GM12872 (cell line): Measurements from ENCODE around the gene PI4K2A.
A peak's percentile ranks its signal among the peaks of the same experiment; 100 is the strongest.

Experiments used
- TF ChIP-seq, protein P1 (sequence below): IDR thresholded peaks from 3 replicates; pipeline ENCODE4 v1.5.1; 2011; ENCODE audit warnings: low read depth, mild to moderate bottlenecking, low read length, moderate library complexity; ENCODE audit not compliant: insufficient read depth

PI4K2A gene

DNA sequence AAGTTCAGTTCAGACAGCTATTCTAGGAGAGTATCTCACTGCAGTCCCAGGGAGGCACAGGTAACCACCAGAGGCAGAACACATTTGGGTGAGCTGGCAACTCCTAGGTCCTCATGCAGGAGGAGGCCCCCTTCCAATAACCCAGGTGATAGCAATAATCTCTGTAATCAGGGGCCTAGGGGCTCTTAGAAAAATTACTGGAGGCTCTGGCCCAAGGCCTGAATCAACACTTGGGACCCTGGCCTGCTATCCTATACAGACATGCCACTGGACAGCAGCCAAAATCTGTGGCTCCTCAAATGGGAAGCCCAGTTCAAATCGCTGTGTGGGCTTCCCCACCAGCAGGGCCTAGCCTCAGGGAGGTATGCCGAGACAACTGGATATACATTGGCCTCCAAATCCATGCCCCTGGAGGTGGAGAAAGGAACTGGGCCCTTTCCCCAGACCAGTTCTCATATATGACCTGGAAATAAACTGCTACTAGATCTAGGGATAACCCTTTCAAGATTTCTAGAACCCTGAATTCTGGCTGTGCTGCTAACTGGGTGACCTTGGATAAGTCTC is 45.0 kb downstream of the PI4K2A start:
- TF ChIP-seq, protein P1, sequence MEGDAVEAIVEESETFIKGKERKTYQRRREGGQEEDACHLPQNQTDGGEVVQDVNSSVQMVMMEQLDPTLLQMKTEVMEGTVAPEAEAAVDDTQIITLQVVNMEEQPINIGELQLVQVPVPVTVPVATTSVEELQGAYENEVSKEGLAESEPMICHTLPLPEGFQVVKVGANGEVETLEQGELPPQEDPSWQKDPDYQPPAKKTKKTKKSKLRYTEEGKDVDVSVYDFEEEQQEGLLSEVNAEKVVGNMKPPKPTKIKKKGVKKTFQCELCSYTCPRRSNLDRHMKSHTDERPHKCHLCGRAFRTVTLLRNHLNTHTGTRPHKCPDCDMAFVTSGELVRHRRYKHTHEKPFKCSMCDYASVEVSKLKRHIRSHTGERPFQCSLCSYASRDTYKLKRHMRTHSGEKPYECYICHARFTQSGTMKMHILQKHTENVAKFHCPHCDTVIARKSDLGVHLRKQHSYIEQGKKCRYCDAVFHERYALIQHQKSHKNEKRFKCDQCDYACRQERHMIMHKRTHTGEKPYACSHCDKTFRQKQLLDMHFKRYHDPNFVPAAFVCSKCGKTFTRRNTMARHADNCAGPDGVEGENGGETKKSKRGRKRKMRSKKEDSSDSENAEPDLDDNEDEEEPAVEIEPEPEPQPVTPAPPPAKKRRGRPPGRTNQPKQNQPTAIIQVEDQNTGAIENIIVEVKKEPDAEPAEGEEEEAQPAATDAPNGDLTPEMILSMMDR = peak; percentile 23; the same call in 2 of the 3 replicates

DNA sequence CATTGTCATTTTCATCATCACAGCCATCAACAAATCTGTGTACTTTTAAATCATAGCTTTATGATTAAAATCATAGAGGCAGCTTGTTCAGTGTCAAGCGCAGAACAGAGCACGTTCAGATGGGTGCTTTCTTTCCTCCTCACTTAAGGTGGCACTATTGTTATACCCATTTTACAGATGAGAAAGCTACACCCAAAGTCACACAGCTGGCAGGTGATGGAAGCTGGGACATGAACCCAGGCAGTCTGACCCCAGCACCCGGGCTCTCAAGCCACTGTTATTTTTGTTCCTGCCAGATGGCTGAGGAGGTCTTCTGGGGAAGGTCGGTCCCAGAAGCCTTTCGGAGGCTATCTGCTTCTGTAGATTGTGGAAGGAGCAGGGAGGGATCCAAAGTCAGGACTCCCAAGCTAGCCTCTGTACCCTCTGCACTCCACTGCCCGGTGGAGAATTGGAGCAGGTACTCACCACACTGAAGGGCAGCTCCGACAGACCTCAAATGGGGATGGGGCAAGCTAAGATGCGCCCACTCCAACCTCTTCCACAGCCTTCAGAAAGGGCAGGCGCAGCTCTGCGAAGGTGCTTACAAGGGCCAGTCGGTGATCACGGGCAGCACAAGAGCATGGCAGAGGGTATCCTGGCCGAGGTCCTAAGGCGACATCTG is 46.0 kb downstream of the PI4K2A start:
- TF ChIP-seq, protein P1 = peak; percentile 25; the same call in 1 of the 3 replicates

DNA sequence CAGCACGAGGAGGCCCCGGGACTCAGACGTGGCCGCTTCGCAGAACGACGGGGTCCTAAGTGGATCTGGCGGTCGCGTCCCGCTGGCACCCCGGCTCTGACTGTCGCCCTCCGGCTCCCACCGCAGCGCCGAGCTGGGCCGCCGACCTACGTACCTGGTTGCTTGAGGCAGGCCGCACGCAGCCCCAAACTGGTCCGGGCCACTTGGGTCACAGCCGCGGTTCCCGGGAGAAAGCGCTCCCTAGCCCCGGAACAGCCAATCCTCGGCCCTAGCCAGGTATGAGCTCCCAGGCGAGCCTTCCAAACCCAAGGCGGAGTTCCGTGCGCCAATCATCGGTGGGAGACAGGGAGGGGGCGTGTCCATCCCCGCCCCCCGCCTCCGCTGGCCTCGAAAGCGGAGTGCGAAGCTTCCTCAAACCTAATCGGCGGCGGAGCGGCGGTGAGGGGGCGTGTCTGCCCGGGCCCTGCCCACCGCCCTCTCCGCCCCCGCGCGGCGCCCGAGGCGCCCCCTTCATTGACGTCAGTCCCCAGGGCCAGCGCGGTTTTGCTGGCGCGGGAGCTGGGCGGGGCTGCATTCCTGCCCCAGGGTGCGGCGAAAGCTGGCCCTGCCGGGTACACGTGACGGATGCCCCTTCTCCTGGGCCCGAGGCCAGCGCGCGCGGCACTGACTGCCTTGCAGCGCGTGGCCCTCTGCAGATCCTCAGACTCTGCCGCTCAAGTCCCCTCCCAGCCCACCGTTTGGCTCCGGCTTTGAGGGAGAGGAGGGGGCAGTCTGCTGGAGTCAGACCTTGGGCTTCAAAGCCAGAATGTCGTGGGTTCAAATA is 46.7 kb downstream of the PI4K2A start, which contains the start of gene AVPI1:
Gene AVPI1, minus strand, starts transcription at position 280 of the 823 bp plus-strand sequence. CDS start 7,336 bp downstream, outside the sequence.
- TF ChIP-seq, protein P1 = no peak

DNA sequence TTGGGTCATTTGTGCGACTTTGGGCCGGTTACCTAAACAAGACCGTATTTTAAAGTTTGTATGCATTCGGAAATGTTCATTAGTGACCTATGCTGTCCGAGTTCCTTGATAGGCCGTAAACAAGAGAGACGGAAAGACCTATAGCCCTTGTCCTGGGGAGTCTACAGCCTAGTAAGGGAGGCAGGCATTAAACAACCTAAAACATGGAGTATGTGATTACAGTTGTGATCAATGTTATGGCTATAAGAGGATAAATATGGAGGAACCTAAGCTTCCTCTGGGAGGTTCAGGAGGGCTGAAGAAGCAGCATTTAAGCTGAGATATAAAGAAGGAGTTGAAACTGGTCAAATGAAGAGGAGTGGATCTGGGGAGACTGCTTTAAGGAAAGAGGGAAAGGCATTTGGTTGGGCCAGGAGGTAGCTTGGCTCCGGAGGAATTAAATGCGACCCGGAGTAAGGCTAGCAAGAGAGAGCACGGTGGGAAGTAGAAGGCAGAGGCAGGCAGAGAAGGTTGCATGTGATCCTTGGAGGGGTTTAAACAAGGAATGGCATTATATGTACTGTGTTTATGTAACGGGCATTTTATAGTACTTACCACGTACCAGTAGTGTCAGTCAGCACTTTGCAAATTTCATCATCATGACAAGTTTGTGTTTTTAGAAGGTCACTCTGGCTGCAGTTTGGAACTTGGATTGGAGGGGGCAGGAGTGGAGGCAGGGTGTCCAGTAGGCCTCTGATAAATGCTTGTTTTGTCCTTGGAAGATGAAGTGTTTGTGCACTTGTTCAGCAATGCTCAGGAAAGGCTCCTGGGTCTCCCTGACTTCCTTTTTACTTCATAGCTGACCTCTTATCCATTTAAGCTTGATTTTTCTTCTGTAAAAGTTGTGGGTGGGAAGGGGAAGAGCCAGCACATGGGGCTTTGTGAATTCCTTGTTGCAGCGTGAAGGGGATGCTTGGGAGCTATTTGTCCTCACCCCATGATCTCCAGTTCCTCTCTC is 47.6 kb downstream of the PI4K2A start:
- TF ChIP-seq, protein P1 = no peak

DNA sequence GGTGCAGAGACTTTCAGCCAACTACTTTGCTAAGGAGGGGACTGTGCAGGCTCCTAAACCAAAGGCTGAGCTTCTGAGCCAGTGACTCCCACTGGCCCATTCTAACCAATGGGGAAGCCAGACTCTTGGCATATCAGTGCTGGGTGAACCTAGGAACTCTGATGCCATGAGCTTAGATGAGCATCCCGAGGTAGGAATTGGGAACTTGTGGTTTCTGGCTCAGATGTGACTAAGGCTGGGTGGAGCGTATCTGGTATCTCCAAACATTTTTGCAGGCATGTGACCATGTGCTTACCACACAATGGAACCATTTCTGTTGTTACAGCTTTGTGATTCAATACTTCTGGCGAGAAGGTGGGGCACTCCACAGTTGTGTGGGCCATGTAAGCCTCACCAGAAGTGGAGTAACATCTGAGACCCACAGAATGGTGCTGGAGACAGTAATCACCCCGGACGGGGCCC is 49.1 kb downstream of the PI4K2A start:
- TF ChIP-seq, protein P1 = no peak

DNA sequence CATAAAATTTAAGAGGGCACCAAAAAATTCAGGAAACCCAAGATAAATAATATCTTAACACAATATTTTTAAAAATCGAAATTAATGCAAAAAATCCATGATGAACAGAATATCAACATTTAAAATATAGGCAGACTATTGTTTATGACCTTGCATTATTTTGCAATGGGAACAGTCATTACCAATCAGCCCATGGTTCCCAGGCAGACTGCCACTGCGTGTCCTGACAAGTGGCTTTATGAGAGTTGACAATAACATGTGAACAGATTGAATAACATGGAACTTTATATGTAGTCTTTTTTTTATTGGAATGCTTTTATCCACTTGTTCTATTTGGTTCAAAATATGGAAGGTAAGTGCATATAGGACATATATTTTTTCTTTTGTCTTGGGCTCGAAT is 49.7 kb downstream of the PI4K2A start:
- TF ChIP-seq, protein P1 = no peak
